PC-3 (cell line): Measurements from ENCODE around the gene GSTA2.

Experiments used
- EZH2 ChIP-seq: fragments of 300-600 bp; sonication (generic); IDR thresholded peaks from one replicate; pipeline ENCODE4 v1.6.1; 2017; ENCODE audit warnings: antibody characterized with exemption, mild to moderate bottlenecking, low read length; ENCODE audit not compliant: unreplicated experiment
- EZH2phosphoT487 ChIP-seq: fragments of 300-600 bp; sonication (generic); IDR thresholded peaks from 2 replicates; pipeline ENCODE4 v1.6.1; 2018; ENCODE audit warnings: mild to moderate bottlenecking, antibody characterized with exemption, low read length, borderline replicate concordance
- TF ChIP-seq, protein P1 (sequence below): fragments of 300-600 bp; sonication (generic); conservative IDR thresholded peaks from 2 replicates; pipeline ENCODE4 v1.5.1; 2017; ENCODE audit warnings: antibody characterized with exemption, low read depth, mild to moderate bottlenecking, low read length

GRCh38 chr6:52727908-52728307, 35.4 kb downstream of the GSTA2 start:
- TF ChIP-seq, protein P1, sequence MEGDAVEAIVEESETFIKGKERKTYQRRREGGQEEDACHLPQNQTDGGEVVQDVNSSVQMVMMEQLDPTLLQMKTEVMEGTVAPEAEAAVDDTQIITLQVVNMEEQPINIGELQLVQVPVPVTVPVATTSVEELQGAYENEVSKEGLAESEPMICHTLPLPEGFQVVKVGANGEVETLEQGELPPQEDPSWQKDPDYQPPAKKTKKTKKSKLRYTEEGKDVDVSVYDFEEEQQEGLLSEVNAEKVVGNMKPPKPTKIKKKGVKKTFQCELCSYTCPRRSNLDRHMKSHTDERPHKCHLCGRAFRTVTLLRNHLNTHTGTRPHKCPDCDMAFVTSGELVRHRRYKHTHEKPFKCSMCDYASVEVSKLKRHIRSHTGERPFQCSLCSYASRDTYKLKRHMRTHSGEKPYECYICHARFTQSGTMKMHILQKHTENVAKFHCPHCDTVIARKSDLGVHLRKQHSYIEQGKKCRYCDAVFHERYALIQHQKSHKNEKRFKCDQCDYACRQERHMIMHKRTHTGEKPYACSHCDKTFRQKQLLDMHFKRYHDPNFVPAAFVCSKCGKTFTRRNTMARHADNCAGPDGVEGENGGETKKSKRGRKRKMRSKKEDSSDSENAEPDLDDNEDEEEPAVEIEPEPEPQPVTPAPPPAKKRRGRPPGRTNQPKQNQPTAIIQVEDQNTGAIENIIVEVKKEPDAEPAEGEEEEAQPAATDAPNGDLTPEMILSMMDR = no peak
- TF ChIP-seq EZH2phosphoT487 = no peak
- no peak for TF ChIP-seq EZH2
